ENCODE data around the gene PRKG1. TPM values are rescaled to one million over a fixed set of nuclear protein-coding genes. Genes with fewer than 3 reads are reported as not detected.
"Not testable (repeated sequence)": the region's sequence is repeated elsewhere in the genome, so short reads cannot be mapped to it uniquely, and the experiment has no call there.

Gene PRKG1
- total RNA-seq, 1 donor from 2014 or later, result 17.9 TPM

GRCh38 chr10:51327432-51327831, 253.1 kb downstream of the PRKG1 start:
- Histone ChIP-seq H3K4me3 (no peak overlapping the region), H3K4me1 (no peaks in the 10 kb centered on the region), H3K9me3 (no peaks in the 10 kb centered on the region), H3K36me3 (no peaks in the 10 kb centered on the region), H3K27me3 (no peaks in the 10 kb centered on the region), H3K27ac (no peak overlapping the region)
- no peak for DNase-seq (ENCODE audit: extremely low spot score in 2 of 2)
- intact Hi-C loops (cut with DNase I), result no loop called here
- no peak for TF ChIP-seq POLR2A (IDR thresholded peaks at IDR 0.05)

- intact Hi-C loops (cut with DNase I), result no loop called here
- Histone ChIP-seq H3K36me3 (no peaks in the 10 kb centered on the region), H3K4me1 (no peaks in the 10 kb centered on the region), H3K4me3 (no peak overlapping the region), H3K27me3 (no peaks in the 10 kb centered on the region), H3K27ac (no peak overlapping the region), H3K9me3 (no peaks in the 10 kb centered on the region)
- TF ChIP-seq POLR2AphosphoS5 (IDR thresholded peaks at IDR 0.05; ENCODE audit: insufficient read depth in 1 of 2, low read depth in 1 of 2) (no peak), POLR2A (IDR thresholded peaks at IDR 0.05) (no peak), CTCF (IDR thresholded peaks at IDR 0.05) (no peak)
- DNase-seq (ENCODE audit: extremely low spot score in 2 of 2), result no peak
These were observed 266.1 kb downstream of the PRKG1 start for GRCh38 chr10:51340366-51340765.

GRCh38 chr10:51340845-51341610, 266.7 kb downstream of the PRKG1 start:
- intact Hi-C loops (cut with DNase I), result no loop called here
- Histone ChIP-seq H3K9me3 (no peaks in the 10 kb centered on the region), H3K27me3 (no peaks in the 10 kb centered on the region), H3K27ac (no peak overlapping the region), H3K4me1 (no peaks in the 10 kb centered on the region), H3K4me3 (no peak overlapping the region), H3K36me3 (no peaks in the 10 kb centered on the region)
- no peak for DNase-seq (ENCODE audit: extremely low spot score in 2 of 2)
- TF ChIP-seq POLR2AphosphoS5 (IDR thresholded peaks at IDR 0.05; ENCODE audit: insufficient read depth in 1 of 2, low read depth in 1 of 2) (no peak), POLR2A (IDR thresholded peaks at IDR 0.05) (no peak), CTCF (IDR thresholded peaks at IDR 0.05) (no peak)

GRCh38 chr10:51341745-51342144, 267.5 kb downstream of the PRKG1 start:
- H3K27ac ChIP-seq; intact Hi-C loops (cut with DNase I); H3K4me1 ChIP-seq; H3K4me3 ChIP-seq; DNase-seq (ENCODE audit: extremely low spot score in 2 of 2); H3K27me3 ChIP-seq; H3K9me3 ChIP-seq; H3K36me3 ChIP-seq: not testable (repeated sequence)

GRCh38 chr10:51342381-51342780, 268.1 kb downstream of the PRKG1 start:
- Histone ChIP-seq H3K4me1 (no peaks in the 10 kb centered on the region), H3K27me3 (no peaks in the 10 kb centered on the region), H3K4me3 (no peak overlapping the region), H3K9me3 (no peaks in the 10 kb centered on the region), H3K27ac (no peak overlapping the region), H3K36me3 (no peaks in the 10 kb centered on the region)
- TF ChIP-seq CTCF (IDR thresholded peaks at IDR 0.05), result no peak
- TF ChIP-seq POLR2AphosphoS5 (IDR thresholded peaks at IDR 0.05; ENCODE audit: insufficient read depth in 1 of 2, low read depth in 1 of 2), result no peak
- TF ChIP-seq POLR2A (IDR thresholded peaks at IDR 0.05), result no peak
- intact Hi-C loops (cut with DNase I), result no loop called here
- DNase-seq (ENCODE audit: extremely low spot score in 2 of 2), result no peak

- H3K9me3 ChIP-seq, result no peaks in the 10 kb centered on the region
- no peak for DNase-seq (ENCODE audit: extremely low spot score in 2 of 2)
- no peaks in the 10 kb centered on the region for H3K36me3 ChIP-seq
- H3K4me3 ChIP-seq, result no peak overlapping the region
- TF ChIP-seq CTCF (IDR thresholded peaks at IDR 0.05), result no peak
- TF ChIP-seq POLR2A (IDR thresholded peaks at IDR 0.05), result no peak
- TF ChIP-seq POLR2AphosphoS5 (IDR thresholded peaks at IDR 0.05; ENCODE audit: insufficient read depth in 1 of 2, low read depth in 1 of 2), result no peak
- H3K27ac ChIP-seq, result no peak overlapping the region
- no peaks in the 10 kb centered on the region for H3K27me3 ChIP-seq
- H3K4me1 ChIP-seq, result no peaks in the 10 kb centered on the region
- intact Hi-C loops (cut with DNase I), result no loop called here
These were observed 269.1 kb downstream of the PRKG1 start for GRCh38 chr10:51343391-51343790.
